Measurements from ENCODE around the gene CTTNBP2.

CTTNBP2 gene

DNA sequence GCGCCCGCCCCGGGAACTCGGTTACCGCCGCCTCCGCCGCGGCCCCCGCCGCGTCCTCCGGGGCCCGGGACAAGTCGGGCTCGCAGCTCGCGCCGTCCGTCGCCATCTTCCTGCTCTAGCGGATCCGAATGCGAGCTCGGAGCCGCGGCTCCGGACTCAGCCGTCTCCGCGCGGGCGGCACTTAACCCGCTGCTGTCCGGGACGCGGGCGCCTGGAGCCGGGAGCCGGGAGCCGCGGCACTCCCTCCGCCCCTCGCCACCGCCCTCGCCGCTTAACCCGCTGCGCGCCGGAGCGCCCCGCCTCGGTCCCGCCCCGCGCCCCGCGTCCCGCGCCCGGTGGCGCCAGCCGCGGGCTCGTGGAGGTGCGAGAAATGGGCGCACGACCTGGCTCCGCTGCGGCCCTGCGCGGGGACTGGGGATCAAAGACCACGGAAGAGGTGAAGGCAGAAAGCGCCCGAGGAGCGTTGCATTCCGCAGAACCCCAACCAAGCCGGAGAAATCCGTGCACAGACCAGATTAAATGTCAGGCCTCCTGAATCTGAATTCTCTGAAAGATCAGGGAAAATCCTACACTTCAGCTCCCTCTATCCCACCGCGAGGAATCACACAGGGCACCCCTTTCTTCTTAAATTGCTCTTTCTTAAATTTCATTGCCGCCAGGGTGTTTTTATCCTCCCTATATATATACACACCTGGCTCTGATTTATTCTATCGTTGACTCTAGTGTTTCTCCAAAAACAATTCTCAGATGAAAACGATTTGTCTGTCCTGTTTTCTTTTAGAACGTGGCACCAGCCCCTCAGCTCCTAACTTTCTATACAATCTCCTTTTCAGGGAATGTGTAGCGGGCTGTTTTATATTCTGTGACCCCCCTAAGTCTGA is at the start of gene CTTNBP2:
CTTNBP2 (minus strand) TSS at position 132 of the 881 bp plus-strand sequence; CDS start at position 106, 26 bp downstream.
- FAIRE-seq = peak; percentile 33
- DNase-seq (ENCODE audit: insufficient read length, low spot score) = no peak

- no peak for FAIRE-seq
- DNase-seq (ENCODE audit: insufficient read length, low spot score) = no peak
Measured at GRCh38 chr7:117916309-117916708, 43.1 kb upstream of the CTTNBP2 start.

DNA sequence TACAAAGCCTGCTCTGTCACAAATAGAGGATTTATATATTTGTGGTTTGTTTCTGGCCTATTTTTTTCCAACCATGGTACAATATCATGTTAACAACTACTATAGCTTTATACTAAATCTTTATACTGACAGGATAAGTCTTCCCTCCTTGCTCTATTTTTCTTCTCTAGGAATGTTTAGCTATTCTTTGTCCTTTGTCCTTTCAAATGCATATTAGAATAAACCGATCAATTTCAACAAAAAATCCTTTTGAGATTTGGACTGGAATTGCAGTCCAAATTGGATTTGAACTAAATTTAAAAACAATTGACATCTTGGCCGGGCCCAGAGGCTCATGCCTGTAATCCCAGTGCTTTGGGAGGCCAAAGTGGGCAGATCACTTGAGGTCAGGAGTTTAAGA is 39.2 kb upstream of the CTTNBP2 start:
- FAIRE-seq (no peak), DNase-seq (ENCODE audit: insufficient read length, low spot score) (no peak)

- no peak for DNase-seq (ENCODE audit: insufficient read length, low spot score)
- no peak for FAIRE-seq
Measured at GRCh38 chr7:117908031-117908795, 35.0 kb upstream of the CTTNBP2 start.

GRCh38 chr7:117907049-117907640 is 33.9 kb upstream of the CTTNBP2 start:
- no peak for DNase-seq (ENCODE audit: insufficient read length, low spot score)
- no peak for FAIRE-seq

DNA sequence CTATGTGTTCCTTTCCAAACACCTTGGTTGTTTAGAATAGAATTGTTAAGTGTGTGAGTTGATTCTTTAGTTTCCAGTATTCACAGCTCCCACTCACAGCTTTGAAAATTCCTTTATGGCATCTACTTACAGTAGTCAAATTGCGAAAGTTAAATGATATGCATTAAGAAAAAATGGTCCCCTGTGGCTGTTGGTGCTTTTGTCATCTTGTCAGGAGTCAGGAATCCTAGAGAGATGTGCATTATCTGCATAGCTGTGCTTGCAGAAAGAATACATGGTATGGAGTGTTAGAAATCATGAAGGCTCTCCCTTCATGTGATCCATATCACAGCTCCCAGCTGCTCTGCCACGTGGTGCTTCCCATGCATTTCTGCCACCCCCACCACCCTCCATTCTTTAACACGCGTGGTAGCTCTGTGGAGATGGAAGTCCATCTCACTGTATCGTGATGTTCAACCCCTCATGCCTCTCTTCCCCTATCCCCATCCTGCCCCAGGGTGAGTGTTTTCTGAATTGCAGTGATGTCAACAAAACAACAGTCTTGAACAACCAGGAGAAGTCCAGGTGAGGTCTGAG is 29.2 kb upstream of the CTTNBP2 start:
- FAIRE-seq (no peak), DNase-seq (ENCODE audit: insufficient read length, low spot score) (no peak)

DNA sequence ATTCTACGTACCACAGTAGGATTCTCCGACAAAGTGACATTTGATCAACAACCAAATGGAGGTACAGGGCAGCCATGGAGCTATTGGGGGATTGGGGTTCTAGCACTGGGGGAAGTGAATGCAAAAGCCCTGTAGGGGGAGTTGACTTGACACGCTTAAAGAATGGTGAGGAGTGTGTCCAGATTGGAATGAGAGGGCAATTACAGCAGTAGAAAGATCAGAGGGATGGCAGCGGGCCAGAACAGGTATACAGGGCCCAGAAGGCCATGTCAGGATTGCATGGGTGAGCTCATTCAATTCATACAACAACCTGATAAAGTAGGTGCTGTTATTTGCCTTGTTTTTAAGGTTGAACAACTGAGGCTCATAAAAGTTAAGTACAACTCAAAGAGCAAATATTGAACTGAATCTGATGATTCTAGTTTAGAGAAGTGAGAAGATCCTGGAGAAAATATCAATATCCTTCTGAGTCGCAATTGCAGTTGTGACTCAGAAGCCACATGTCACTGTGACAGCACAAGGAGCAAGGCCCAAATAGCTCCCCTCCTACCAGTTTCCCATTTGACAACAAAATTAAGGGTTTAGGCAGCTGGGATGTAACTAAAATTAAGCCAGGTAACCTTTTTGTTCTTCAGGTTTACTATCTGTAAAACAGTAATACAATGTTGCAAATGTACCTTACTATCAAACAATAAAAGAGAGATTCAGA is 28.0 kb upstream of the CTTNBP2 start:
- no peak for FAIRE-seq

GRCh38 chr7:117896339-117896738 is 23.1 kb upstream of the CTTNBP2 start:
- no peak for DNase-seq (ENCODE audit: insufficient read length, low spot score)

More for the DNA sequence above, 28.0 kb upstream of the CTTNBP2 start:
- no peak for DNase-seq (ENCODE audit: insufficient read length, low spot score)

DNA sequence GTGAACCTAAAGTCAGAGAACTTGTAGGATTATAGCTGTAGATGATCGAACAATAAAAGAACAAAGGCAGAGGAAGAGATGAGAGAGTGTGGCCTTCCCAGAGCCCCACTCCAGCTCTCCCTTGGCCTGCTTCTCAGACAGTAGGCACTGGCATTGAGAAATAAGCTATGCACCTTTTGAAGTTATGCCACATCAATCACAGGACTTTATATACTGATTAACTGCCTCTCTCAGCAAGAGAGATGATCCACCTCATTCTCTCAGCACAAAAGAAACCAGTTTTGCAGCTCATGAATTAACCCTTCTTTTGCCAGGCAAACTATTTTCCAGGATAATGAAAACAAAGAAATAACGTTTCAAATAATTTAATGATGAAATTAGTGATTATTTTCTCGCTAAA is 22.0 kb upstream of the CTTNBP2 start:
- no peak for FAIRE-seq

More at GRCh38 chr7:117896339-117896738, 23.1 kb upstream of the CTTNBP2 start:
- no peak for FAIRE-seq

GRCh38 chr7:117894037-117894436 is 20.8 kb upstream of the CTTNBP2 start:
- FAIRE-seq = no peak
- no peak for DNase-seq (ENCODE audit: insufficient read length, low spot score)

More for the DNA sequence above, 22.0 kb upstream of the CTTNBP2 start:
- no peak for DNase-seq (ENCODE audit: insufficient read length, low spot score)

GRCh38 chr7:117892821-117893220 is 19.6 kb upstream of the CTTNBP2 start:
- no peak for FAIRE-seq
- no peak for DNase-seq (ENCODE audit: insufficient read length, low spot score)

GRCh38 chr7:117889611-117890010 is 16.4 kb upstream of the CTTNBP2 start:
- FAIRE-seq (no peak), DNase-seq (ENCODE audit: insufficient read length, low spot score) (no peak)

DNA sequence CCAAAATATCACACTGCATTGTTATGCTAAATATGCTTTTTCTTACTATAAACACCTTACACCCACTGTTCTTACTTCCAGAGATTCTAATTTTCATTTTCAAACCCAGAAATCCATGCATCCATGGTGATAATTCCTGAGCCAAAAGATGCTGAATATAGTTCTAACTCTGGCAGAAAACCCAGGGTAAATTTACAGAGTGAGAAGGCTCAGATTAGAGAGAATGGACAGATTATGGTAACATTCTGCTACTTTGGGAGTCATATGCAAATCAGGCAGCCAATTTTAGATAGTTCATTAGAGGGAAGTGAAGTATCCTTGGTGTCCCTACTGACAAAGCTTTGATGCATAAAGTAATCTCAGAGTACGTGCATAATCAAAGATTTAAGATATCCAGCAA is 15.4 kb upstream of the CTTNBP2 start:
- FAIRE-seq = no peak
- DNase-seq (ENCODE audit: insufficient read length, low spot score) = no peak

DNA sequence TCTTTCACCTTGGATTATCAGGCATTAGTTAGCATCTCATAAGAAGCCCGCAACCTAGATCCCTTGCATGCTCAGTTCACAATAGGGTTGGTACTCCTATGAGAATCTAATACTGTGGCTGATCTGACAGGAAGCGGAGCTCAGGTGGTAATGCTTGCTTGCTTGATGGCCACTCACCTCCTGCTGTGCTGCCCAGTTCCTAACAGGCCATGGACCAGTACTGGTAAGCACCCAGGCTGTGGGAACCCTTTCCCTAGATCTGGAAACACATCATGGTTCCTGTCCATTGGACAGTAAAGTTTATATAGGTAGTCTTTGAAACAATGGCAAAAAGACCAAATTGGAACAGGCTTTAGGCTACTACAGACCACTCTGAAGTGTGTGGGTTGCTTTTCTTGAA is 9.4 kb upstream of the CTTNBP2 start:
- FAIRE-seq (no peak), DNase-seq (ENCODE audit: insufficient read length, low spot score) (no peak)

DNA sequence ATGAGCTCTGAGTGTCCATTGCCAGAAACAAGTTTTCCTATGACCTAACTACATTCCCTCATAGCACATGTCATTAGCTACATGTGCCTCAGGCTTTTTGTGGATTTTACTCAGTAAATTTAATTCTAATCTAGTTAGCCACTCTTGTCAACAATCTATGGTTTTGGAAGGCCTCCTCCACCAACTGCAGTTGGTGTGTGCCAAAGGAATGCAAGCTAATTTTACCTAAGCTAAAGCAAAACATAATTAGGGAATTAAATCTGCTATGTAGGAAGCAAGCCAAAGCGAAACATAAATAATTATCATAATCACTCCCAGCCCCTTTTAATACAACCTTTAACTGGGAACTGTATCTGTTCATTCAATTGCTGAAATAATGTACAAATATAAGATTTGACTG is 3.5 kb upstream of the CTTNBP2 start:
- FAIRE-seq = no peak
- no peak for DNase-seq (ENCODE audit: insufficient read length, low spot score)

DNA sequence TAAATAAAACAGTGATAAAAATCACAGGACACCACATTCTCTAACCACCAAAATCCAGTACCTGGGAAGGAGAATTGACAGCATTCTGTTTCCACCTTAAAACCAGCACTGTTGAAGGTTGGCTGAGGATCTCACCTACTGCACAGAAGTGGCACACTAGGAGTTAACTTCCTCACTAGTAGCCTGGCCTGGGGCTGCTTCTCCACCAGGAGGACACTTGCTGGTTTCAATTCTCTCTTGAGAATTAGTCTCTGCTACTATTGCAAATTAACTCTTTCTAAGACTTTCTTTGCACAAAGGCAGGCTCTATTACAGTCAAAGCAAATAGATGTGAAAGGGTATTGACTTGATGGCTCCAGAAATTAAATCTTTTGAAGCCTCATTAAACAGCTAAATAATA is 2.3 kb upstream of the CTTNBP2 start:
- DNase-seq (ENCODE audit: insufficient read length, low spot score) (no peak), FAIRE-seq (no peak)

- FAIRE-seq (no peak), DNase-seq (ENCODE audit: insufficient read length, low spot score) (no peak)
Measured at GRCh38 chr7:117874191-117874700, 1.0 kb upstream of the CTTNBP2 start.

DNA sequence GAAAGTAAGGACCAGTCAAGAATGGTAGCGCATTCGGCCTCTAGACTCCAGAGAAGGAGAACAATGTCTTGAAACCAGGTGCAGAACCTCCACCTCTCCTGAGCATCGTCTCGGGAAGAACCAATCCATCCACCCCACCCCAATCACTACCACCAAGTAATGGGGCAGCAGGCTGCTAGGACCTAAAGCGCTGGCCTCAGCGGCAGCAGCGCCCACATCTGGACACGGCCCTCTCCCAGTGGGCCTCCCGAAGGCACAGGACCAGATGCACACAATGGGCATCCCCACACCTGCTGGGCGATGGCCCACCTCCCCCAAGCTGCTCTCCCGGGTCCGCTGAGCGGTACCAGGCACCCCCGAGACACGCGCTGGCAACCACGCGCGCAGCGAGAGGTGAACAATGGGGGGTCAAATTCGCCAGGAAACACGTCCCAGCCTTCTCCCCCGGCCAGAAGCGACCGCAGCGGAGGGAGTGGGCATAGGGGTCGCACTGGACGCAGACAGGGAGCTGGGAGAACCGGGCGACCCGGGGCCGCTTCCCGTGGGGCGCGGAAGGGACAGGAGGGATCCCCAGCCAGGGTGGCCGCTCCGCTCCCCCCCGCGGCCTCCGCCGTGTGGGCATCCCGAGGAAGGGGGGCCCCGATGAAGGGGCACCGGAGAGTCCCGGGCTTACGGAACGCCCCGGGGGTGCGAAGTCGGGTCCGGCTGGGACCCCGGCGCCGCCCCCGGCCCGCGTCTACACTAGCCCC is 506 bp downstream of the CTTNBP2 start:
- FAIRE-seq (no peak), DNase-seq (ENCODE audit: insufficient read length, low spot score) (no peak)

- no peak for FAIRE-seq
- DNase-seq (ENCODE audit: insufficient read length, low spot score) = no peak
Measured at GRCh38 chr7:117871778-117872538, 1.3 kb downstream of the CTTNBP2 start.
